NCI-H1417 treated with DMSO at 0.1 percent for 48 hours (cell line): Measurements from ENCODE around the gene CLIC3.
"Not testable (repeated sequence)": the region's sequence is repeated elsewhere in the genome, so short reads cannot be mapped to it uniquely, and the experiment has no call there.

Experiments
- DNase-seq: peaks from one replicate; lab custom pipeline; 2025; lab: John Stamatoyannopoulos, UW

CLIC3 gene

GRCh38 chr9:137017071-137017470, 20.7 kb upstream of the CLIC3 start:
- DNase-seq, result no peak

- DNase-seq, result no peak
Observed at GRCh38 chr9:137016436-137016835, 20.1 kb upstream of the CLIC3 start.

GRCh38 chr9:137015976-137016375, 19.6 kb upstream of the CLIC3 start:
- no peak for DNase-seq

GRCh38 chr9:137015540-137015930, 19.2 kb upstream of the CLIC3 start:
- DNase-seq, result no peak

GRCh38 chr9:137014776-137015539, 18.6 kb upstream of the CLIC3 start:
- no peak for DNase-seq

GRCh38 chr9:137014166-137014565, 17.8 kb upstream of the CLIC3 start:
- no peak for DNase-seq

GRCh38 chr9:137013571-137013940, 17.2 kb upstream of the CLIC3 start:
- no peak for DNase-seq

- DNase-seq, result no peak
Observed at GRCh38 chr9:137012694-137013570, 16.6 kb upstream of the CLIC3 start.

- DNase-seq, result no peak
Observed at GRCh38 chr9:137011907-137012675, 15.7 kb upstream of the CLIC3 start.

GRCh38 chr9:137011156-137011555, 14.8 kb upstream of the CLIC3 start:
- no peak for DNase-seq

GRCh38 chr9:137009938-137010732, 13.8 kb upstream of the CLIC3 start:
- DNase-seq, result no peak

GRCh38 chr9:137009217-137009616, 12.8 kb upstream of the CLIC3 start:
- no peak for DNase-seq

- no peak for DNase-seq
Observed at GRCh38 chr9:137008312-137008711, 11.9 kb upstream of the CLIC3 start.

- DNase-seq, result no peak
Observed at GRCh38 chr9:137007816-137008270, 11.5 kb upstream of the CLIC3 start.

- DNase-seq, result no peak
Observed at GRCh38 chr9:137007108-137007815, 10.9 kb upstream of the CLIC3 start.

GRCh38 chr9:137006116-137007003, 10.0 kb upstream of the CLIC3 start:
- DNase-seq, result no peak

- not testable (repeated sequence) for DNase-seq
Observed at GRCh38 chr9:137004285-137004684, 7.9 kb upstream of the CLIC3 start.

- no peak for DNase-seq
Observed at GRCh38 chr9:137002646-137003041, 6.3 kb upstream of the CLIC3 start.

- DNase-seq, result no peak
Observed at GRCh38 chr9:137001857-137002645, 5.7 kb upstream of the CLIC3 start.
